HuH-7.5 (cell line): ENCODE measurements around the gene DIRAS1.
"Not testable (repeated sequence)": the region's sequence is repeated elsewhere in the genome, so short reads cannot be mapped to it uniquely, and the experiment has no call there.

Experiments used
- DNase-seq: peaks from one replicate; pipeline ENCODE4 v3.0.0; 2011; ENCODE audit warnings: low spot score

The DIRAS1 gene

DNA sequence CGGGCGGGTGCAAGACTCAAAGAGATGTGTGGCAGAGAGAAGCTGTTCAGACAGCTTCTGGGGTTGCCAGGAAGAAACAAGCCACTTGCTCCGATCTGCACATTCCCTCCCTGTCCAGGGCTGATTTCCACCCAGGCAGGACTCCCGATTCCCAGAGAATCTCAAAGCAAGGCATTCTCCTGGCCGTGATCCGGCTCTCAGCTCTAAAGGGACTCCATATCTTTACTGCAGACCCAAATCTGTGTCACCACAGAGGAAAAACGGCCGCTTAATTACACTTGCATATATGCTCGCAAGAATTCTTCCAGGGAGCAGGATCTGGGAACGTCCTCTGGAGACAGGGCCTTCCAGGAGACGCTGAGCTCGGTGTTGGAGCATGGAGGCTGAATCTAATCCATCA, 44.3 kb downstream of the DIRAS1 start:
- DNase-seq: no peak

DNA sequence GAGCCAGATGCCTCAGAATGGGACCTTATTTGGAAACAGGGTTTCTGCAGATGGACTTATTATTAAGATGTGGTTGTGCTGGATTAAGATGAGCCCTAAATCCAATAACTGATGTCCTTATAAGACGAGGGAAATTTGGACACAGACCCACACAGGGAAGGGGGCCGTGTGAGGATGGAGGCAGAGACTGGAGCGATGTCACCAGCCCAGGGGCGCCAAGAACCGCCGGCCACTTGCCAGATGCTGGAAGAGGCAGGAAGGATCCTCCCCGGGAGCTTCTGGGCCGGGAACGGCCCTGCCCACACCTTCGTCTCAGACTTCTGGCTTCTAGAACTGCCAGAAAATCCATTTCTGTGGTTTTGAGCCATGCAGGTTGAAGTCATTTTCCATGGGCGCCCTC, 45.3 kb downstream of the DIRAS1 start:
- DNase-seq: no peak

DNA sequence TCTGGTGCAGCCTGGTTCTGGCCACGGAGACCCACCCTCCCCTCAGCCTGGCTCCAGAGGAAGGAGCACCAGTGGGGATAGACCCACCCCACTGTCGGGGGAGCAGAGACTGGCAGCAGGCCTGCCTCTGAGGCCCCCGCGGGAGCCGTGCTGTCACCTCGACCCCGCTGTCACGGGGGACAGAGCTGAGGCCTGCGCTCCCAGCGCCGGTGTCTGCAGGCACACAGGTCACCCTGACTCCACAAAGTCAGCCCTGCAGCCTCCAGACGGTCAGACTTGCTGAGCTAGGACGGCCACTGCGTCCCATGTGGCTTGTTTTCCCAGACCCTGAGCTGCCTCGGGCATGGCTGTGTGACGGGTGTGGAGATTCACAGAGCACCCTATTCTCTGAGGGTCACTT, 51.0 kb downstream of the DIRAS1 start:
- DNase-seq: no peak

DNA sequence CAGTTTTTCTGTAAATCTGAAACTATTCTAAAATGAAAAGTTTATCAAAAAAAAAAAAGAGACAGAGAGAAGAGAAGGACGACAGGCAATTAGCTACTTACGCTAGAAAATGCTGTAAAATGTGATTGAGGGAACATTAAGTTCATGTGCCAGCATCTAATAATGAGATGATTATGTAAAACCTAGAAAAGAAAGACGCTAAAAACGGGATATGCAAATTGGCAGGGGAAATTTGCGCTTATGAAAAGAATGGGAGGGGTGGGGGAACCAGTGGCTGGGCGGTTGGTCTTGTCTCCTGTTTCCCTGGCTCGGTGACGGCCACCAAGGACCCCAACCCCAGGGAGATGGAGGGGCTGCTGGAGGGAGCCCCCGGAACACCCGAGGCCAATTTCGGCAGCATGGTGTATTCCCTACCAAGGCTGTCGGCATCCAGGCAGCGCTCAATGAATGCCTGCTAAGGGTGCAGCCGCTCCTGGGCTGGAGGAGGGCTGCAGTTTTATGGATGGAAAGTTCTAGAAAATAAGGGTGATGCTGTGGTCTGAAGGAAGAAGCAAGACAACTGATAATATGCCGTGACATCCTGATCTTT, 52.9 kb downstream of the DIRAS1 start:
- no peak for DNase-seq

DNA sequence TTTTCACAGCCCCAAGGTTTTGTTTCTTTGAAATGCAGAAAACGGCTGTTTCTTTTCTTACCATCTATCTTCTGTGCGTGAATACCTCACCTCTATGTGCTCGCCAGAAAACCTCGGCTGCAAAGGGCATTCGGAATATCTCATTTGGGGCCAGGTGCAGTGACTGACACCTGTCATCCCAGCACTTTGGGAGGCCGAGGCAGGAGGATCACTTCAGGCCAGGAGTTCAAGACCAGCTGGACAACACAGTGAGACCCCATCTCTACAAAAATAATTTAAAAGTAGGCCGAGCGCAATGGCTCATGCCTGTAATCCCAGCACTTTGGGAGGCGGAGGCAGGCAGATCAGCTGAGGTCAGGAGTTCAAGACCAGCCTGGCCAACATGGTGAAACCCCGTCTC, 53.8 kb downstream of the DIRAS1 start:
- DNase-seq: not testable (repeated sequence)

GRCh38 chr19:2666344-2666994, 54.7 kb downstream of the DIRAS1 start:
- DNase-seq: no peak

DNA sequence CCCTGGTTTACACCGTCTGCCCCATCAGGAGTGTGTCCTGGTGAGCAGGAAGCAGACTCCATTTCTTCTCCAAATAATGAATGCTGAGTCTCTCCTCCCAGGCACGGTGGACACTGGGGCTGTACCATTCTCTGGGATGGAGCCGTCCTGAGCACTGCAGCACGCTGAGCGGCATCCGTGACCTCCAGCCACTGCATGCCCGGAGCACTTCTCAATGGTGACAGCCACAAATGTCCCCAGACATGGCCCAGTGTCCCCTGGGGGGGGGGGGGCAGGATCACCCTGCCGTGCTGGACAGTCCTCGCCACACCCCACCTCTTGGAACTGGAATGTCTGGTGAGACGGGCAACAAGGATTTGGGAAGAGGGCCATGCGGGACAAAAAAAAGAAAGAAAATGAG, 56.1 kb downstream of the DIRAS1 start:
- DNase-seq: no peak
